ENCODE measurements around the gene OSBPL9. TPM values are rescaled to one million over a fixed set of nuclear protein-coding genes. Genes with fewer than 3 reads are reported as not detected.

OSBPL9 gene
- total RNA-seq, 4 donors from 2014 or later = 56.9 to 110 (median 78.3) TPM

DNA sequence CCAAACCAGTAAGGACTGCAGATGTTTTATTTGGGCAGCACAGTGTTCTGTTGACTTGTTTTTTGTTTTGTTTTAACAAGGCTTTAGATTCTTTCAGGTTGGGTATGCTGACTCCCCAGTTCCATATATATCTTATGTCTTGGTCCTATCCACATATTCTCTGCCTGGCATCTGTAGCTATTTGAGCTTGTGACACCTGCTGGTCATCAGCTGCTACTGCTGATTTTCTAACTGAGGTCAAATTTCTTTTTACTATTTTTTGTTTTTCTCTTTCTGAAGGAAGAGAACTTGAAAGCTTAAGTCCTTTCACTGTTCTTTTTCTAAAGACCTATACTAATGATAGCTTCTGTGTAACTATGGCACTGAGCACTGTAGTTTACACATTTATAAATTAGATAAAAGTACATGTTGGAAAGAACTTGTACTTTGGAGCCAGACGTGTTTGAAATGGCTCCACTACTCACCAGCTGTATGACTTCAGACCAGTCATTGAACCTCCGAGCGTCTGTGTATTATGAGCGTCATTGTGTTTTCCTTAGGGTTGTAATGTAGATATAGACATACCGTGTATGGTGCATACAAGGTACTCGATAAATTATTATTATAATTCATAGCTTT is 152.2 kb downstream of the OSBPL9 start:
- peaks cover 0 to 6% (median 0%) of the 10 kb centered on the region in 3 donors for H3K4me1 ChIP-seq
- TF ChIP-seq, protein P1, sequence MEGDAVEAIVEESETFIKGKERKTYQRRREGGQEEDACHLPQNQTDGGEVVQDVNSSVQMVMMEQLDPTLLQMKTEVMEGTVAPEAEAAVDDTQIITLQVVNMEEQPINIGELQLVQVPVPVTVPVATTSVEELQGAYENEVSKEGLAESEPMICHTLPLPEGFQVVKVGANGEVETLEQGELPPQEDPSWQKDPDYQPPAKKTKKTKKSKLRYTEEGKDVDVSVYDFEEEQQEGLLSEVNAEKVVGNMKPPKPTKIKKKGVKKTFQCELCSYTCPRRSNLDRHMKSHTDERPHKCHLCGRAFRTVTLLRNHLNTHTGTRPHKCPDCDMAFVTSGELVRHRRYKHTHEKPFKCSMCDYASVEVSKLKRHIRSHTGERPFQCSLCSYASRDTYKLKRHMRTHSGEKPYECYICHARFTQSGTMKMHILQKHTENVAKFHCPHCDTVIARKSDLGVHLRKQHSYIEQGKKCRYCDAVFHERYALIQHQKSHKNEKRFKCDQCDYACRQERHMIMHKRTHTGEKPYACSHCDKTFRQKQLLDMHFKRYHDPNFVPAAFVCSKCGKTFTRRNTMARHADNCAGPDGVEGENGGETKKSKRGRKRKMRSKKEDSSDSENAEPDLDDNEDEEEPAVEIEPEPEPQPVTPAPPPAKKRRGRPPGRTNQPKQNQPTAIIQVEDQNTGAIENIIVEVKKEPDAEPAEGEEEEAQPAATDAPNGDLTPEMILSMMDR (IDR thresholded peaks at IDR 0.05) = peak; percentile 79 to 83 (median 82)
- no peak for TF ChIP-seq POLR2A (IDR thresholded peaks at IDR 0.05)
- no peaks in the 10 kb centered on the region for H3K9me3 ChIP-seq
- H3K36me3 ChIP-seq = peaks cover 3 to 76% of the 10 kb centered on the region in 2 donors
- H3K4me3 ChIP-seq = no peak overlapping the region
- H3K27ac ChIP-seq = no peak overlapping the region
- no peaks in the 10 kb centered on the region for H3K27me3 ChIP-seq
- 44 to 51% methylated on average over 6 of the region's 6 CpGs for WGBS, 2 donors (ENCODE audit: low coverage in 1 of 2)
- ATAC-seq = peak; percentile 60

DNA sequence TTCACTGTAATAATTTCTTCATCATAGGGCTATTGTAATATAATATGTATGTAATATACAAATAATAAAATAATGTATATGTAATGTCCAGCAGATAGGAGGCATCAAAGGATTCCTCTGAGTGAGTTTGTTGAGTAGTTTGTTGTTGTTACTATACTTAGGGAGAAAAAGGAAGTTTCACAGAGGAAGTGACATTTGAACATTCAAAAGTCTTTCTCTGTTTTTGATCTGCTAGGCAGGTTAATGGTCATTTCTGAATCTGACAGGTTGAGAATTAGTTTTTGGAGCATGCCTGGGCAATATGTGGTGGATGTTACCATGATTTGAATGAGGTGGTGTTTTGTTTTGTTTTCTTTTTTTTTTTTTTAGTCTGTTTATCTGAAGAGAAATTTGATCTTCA is 159.5 kb downstream of the OSBPL9 start:
- ATAC-seq = no peak
- H3K36me3 ChIP-seq = peaks cover 3 to 61% of the 10 kb centered on the region in 2 donors

DNA sequence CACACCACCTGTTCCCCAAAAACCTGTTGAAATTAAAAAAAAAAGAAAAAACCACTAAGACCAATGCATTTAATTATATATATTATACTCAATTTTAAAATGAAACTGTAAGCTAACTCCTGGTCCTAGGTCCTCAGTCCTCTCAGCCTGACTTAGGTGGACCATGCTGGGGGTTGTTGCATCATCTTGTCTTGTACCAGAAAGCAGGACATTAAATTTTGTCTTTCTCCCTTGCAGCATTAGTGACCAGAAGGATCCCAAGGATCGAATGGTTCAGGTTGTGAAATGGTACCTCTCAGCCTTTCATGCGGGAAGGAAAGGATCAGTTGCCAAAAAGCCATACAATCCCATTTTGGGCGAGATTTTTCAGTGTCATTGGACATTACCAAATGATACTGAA is 164.0 kb downstream of the OSBPL9 start:
- no peak overlapping the region for H3K4me3 ChIP-seq
- H3K36me3 ChIP-seq = peaks cover 0 to 69% of the 10 kb centered on the region in 2 donors
- H3K9me3 ChIP-seq = no peaks in the 10 kb centered on the region
- WGBS, 2 donors (ENCODE audit: low coverage in 1 of 2) = 100% methylated on average over 2 of the region's 3 CpGs
- no peaks in the 10 kb centered on the region for H3K27me3 ChIP-seq
- no peaks in the 10 kb centered on the region for H3K4me1 ChIP-seq
- TF ChIP-seq, protein P1 (IDR thresholded peaks at IDR 0.05) = no peak
- TF ChIP-seq POLR2A (IDR thresholded peaks at IDR 0.05) = no peak
- TF ChIP-seq POLR2AphosphoS5 (IDR thresholded peaks at IDR 0.05) = no peak
- ATAC-seq = no peak
- H3K27ac ChIP-seq = no peak overlapping the region

More for the DNA sequence above, 159.5 kb downstream of the OSBPL9 start:
- Histone ChIP-seq H3K9me3 (no peaks in the 10 kb centered on the region), H3K27ac (no peak overlapping the region), H3K4me1 (no peaks in the 10 kb centered on the region), H3K27me3 (no peaks in the 10 kb centered on the region), H3K4me3 (no peak overlapping the region)
- TF ChIP-seq, protein P1 (IDR thresholded peaks at IDR 0.05) = no peak
- no peak for TF ChIP-seq POLR2A (IDR thresholded peaks at IDR 0.05)
- no peak for TF ChIP-seq POLR2AphosphoS5 (IDR thresholded peaks at IDR 0.05)
- no peak for TF ChIP-seq EP300 (IDR thresholded peaks at IDR 0.05)

DNA sequence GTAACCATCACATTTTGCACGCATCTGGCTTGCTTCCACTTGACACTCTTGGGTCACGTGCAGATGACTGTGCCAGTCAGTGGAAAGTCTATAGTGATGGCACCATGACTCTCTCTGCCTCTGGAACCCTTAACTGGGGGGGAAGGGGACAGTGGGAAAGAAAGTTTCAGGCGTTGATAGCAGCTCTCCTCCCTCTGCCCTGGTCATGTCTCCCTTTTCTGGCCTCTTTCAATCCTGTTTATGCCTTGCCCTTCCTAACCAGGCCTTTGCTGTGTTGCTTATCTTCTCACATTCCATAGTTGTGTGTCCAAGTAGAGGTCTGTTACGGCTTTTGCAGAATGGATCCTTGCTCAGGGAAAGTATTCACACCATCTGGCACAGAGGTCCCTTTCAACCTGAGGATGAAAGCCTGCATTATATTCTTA is 168.1 kb downstream of the OSBPL9 start:
- no peak overlapping the region for H3K27ac ChIP-seq
- no peaks in the 10 kb centered on the region for H3K4me1 ChIP-seq
- no peaks in the 10 kb centered on the region for H3K9me3 ChIP-seq
- no peaks in the 10 kb centered on the region for H3K27me3 ChIP-seq
- no peak for ATAC-seq
- no peak overlapping the region for H3K4me3 ChIP-seq
- 63 to 100% methylated on average over 2 to 4 of the region's 4 CpGs for WGBS, 2 donors (ENCODE audit: low coverage in 1 of 2)
- peaks cover 4 to 96% of the 10 kb centered on the region in 2 donors for H3K36me3 ChIP-seq
- TF ChIP-seq POLR2A (IDR thresholded peaks at IDR 0.05) (no peak), POLR2AphosphoS5 (IDR thresholded peaks at IDR 0.05) (no peak), EP300 (IDR thresholded peaks at IDR 0.05) (no peak)
- TF ChIP-seq, protein P1 (IDR thresholded peaks at IDR 0.05) = no peak

DNA sequence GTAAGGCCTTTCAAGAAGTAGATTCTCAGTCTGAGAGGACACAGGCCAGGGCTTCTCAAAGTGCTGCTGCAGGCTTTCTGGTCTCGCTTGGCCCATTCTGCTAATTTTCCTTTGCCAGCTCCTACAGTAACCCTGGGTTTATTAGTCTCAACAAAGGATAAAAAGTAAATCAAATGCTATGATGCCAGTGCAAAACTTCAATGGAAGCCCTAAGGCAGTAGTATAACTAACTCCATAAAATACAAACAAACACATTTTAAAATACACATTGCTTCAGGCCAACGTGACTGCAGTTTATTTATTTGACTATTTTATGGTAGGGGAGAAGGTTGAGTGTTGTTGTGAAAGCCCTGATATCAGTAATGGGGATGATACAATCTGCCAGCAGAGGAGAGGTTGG is 172.0 kb downstream of the OSBPL9 start:
- TF ChIP-seq POLR2AphosphoS5 (IDR thresholded peaks at IDR 0.05) (no peak), EP300 (IDR thresholded peaks at IDR 0.05) (no peak), POLR2A (IDR thresholded peaks at IDR 0.05) (no peak)
- TF ChIP-seq, protein P1 (IDR thresholded peaks at IDR 0.05) = no peak
- peaks cover 4 to 100% of the 10 kb centered on the region in 2 donors for H3K36me3 ChIP-seq
- no peak overlapping the region for H3K27ac ChIP-seq
- H3K9me3 ChIP-seq = no peaks in the 10 kb centered on the region
- 51 to 57% methylated on average over 2 of the region's 2 CpGs for WGBS, 2 donors (ENCODE audit: low coverage in 1 of 2)
- ATAC-seq = no peak
- no peak overlapping the region for H3K4me3 ChIP-seq
- no peaks in the 10 kb centered on the region for H3K4me1 ChIP-seq
- no peaks in the 10 kb centered on the region for H3K27me3 ChIP-seq
